ENCODE measurements around the gene ENC1. TPM values are rescaled to one million over a fixed set of nuclear protein-coding genes. Genes with fewer than 3 reads are reported as not detected.

Gene ENC1
- total RNA-seq, 2 experiments from 2014 or later, result 12.1 to 25.9 TPM

Other genes with a start within 250 kb of the ENC1 start
- 23.8 and 27.4 TPM in 2 replicates for gene HEXB, start 44.5 kb upstream of the ENC1 start, total RNA-seq (2014; rRNA removed; shearing (Covaris generic))
- gene HEXB, start 44.5 kb upstream of the ENC1 start, total RNA-seq (2022), result 35.4 and 36.2 TPM in 2 replicates
- 35.0 and 50.3 TPM in 2 replicates for gene GFM2, start 126.4 kb upstream of the ENC1 start, total RNA-seq (2014; rRNA removed; shearing (Covaris generic))
- gene GFM2, start 126.4 kb upstream of the ENC1 start, total RNA-seq (2022), result 35.3 and 36.9 TPM in 2 replicates
- gene NSA2, start 126.5 kb upstream of the ENC1 start, total RNA-seq (2014; rRNA removed; shearing (Covaris generic)), result 79.2 and 117 TPM in 2 replicates
- 118 and 125 TPM in 2 replicates for gene NSA2, start 126.5 kb upstream of the ENC1 start, total RNA-seq (2022)
- not detected in 2 replicates for gene FAM169A, start 225.7 kb upstream of the ENC1 start, total RNA-seq (2014; rRNA removed; shearing (Covaris generic))
- not detected in 2 replicates for gene FAM169A, start 225.7 kb upstream of the ENC1 start, total RNA-seq (2022)